ENCODE data around the gene FGGY.

GRCh38 chr1:59487335-59488031 lies 190.6 kb downstream of the FGGY start:
- TF ChIP-seq, protein P1, sequence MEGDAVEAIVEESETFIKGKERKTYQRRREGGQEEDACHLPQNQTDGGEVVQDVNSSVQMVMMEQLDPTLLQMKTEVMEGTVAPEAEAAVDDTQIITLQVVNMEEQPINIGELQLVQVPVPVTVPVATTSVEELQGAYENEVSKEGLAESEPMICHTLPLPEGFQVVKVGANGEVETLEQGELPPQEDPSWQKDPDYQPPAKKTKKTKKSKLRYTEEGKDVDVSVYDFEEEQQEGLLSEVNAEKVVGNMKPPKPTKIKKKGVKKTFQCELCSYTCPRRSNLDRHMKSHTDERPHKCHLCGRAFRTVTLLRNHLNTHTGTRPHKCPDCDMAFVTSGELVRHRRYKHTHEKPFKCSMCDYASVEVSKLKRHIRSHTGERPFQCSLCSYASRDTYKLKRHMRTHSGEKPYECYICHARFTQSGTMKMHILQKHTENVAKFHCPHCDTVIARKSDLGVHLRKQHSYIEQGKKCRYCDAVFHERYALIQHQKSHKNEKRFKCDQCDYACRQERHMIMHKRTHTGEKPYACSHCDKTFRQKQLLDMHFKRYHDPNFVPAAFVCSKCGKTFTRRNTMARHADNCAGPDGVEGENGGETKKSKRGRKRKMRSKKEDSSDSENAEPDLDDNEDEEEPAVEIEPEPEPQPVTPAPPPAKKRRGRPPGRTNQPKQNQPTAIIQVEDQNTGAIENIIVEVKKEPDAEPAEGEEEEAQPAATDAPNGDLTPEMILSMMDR (IDR thresholded peaks at IDR 0.05), result no peak
- no peak for TF ChIP-seq POLR2AphosphoS5 (IDR thresholded peaks at IDR 0.05)
- no peak for TF ChIP-seq POLR2A (IDR thresholded peaks at IDR 0.05)
- TF ChIP-seq EP300 (IDR thresholded peaks at IDR 0.05), result no peak
